HepG2 (cell line): ENCODE measurements around the gene SYDE2. TPM values are rescaled to one million over a fixed set of nuclear protein-coding genes. Genes with fewer than 3 reads are reported as not detected.
A peak's percentile ranks its signal among the peaks of the same experiment; 100 is the strongest.

Experiments used
- DRAP1 ChIP-seq: IDR thresholded peaks from 2 replicates; pipeline ENCODE4 v1.6.1; 2016; ENCODE audit warnings: missing genetic modification reagents, missing compliant biosample characterization
- HMGXB4 ChIP-seq, 2 experiments: sonication (generic) in 1 of 2; formaldehyde crosslinking in 1 of 2; IDR thresholded peaks; 2 replicates each; pipeline versions ENCODE4 v1.4.0 to v1.6.1; 2018 to 2020; ENCODE audit warnings: missing genetic modification reagents in 2 of 2, borderline replicate concordance in 1 of 2, low read depth in 1 of 2, mild to moderate bottlenecking in 1 of 2, missing biosample characterization in 1 of 2
- KDM1A ChIP-seq: IDR thresholded peaks from 2 replicates; pipeline ENCODE4 v1.6.1; 2016; ENCODE audit warnings: missing compliant biosample characterization
- MIER3 ChIP-seq: IDR thresholded peaks from 2 replicates; pipeline ENCODE4 v1.6.1; 2016; ENCODE audit warnings: missing compliant biosample characterization, borderline replicate concordance
- MNT ChIP-seq: fragments of 450-650 bp; IDR thresholded peaks from 2 replicates; pipeline ENCODE4 v1.6.1; 2016
- MXD1 ChIP-seq: sonication (generic); formaldehyde crosslinking; IDR thresholded peaks from 2 replicates; pipeline ENCODE4 v1.4.0; 2020; ENCODE audit warnings: mild to moderate bottlenecking, missing genetic modification reagents
- NFE2L2 ChIP-seq: fragments of 150-350 bp; IDR thresholded peaks from 2 replicates; pipeline ENCODE4 v1.6.1; 2014; ENCODE audit warnings: low read length
- NPAS2 ChIP-seq: sonication (generic); formaldehyde crosslinking; IDR thresholded peaks from 2 replicates; pipeline ENCODE4 v1.8.0; 2022; ENCODE audit warnings: mild to moderate bottlenecking, missing genetic modification reagents, borderline replicate concordance
- RFX1 ChIP-seq: fragments of 450-650 bp; IDR thresholded peaks from 2 replicates; pipeline ENCODE4 v1.6.1; 2017
- SMARCC2 ChIP-seq: fragments of 450-650 bp; IDR thresholded peaks from 2 replicates; pipeline ENCODE4 v1.6.1; 2017; ENCODE audit warnings: antibody characterized with exemption, mild to moderate bottlenecking
- TAF1 ChIP-seq: sonication (generic); formaldehyde crosslinking; IDR thresholded peaks from 2 replicates; pipeline ENCODE4 v1.4.0; 2020; ENCODE audit warnings: missing genetic modification reagents
- U2AF2 ChIP-seq: fragments of 200-400 bp; formaldehyde crosslinking; IDR thresholded peaks from 2 replicates; pipeline ENCODE4 v1.6.1; 2017; ENCODE audit warnings: low read depth, mild to moderate bottlenecking, low read length
- ZBTB43 ChIP-seq: sonication (generic); formaldehyde crosslinking; conservative IDR thresholded peaks from 2 replicates; pipeline ENCODE4 v1.4.0; 2020; ENCODE audit warnings: missing genetic modification reagents
- ZBTB7B ChIP-seq: sonication (generic); formaldehyde crosslinking; IDR thresholded peaks from 2 replicates; pipeline ENCODE4 v1.4.0; 2020; ENCODE audit warnings: missing genetic modification reagents
- ZIK1 ChIP-seq: sonication (generic); formaldehyde crosslinking; IDR thresholded peaks from 2 replicates; pipeline ENCODE4 v1.5.0; 2020; ENCODE audit warnings: mild to moderate bottlenecking, low read depth, missing genetic modification reagents, borderline replicate concordance
- ZNF414 ChIP-seq: sonication (generic); formaldehyde crosslinking; IDR thresholded peaks from 2 replicates; pipeline ENCODE4 v1.5.0; 2020; ENCODE audit warnings: missing genetic modification reagents
- ZNF431 ChIP-seq: sonication (generic); formaldehyde crosslinking; IDR thresholded peaks from 2 replicates; pipeline ENCODE4 v1.9.0; 2022; ENCODE audit warnings: missing genetic modification reagents, low read depth, mild to moderate bottlenecking, borderline replicate concordance
- ZNF550 ChIP-seq: sonication (generic); formaldehyde crosslinking; IDR thresholded peaks from 2 replicates; pipeline ENCODE4 v1.4.0; 2020; ENCODE audit warnings: mild to moderate bottlenecking, missing genetic modification reagents, borderline replicate concordance
- ZNF740 ChIP-seq: sonication (generic); formaldehyde crosslinking; IDR thresholded peaks from 2 replicates; pipeline ENCODE4 v1.4.0; 2020; ENCODE audit warnings: missing genetic modification reagents
- ZNF749 ChIP-seq: sonication (generic); formaldehyde crosslinking; IDR thresholded peaks from 2 replicates; pipeline ENCODE4 v1.8.0; 2022; ENCODE audit warnings: mild to moderate bottlenecking, missing genetic modification reagents, moderate library complexity, borderline replicate concordance
- ZNF788 ChIP-seq: sonication (generic); formaldehyde crosslinking; IDR thresholded peaks from 2 replicates; pipeline ENCODE4 v1.5.0; 2020; ENCODE audit warnings: mild to moderate bottlenecking, missing genetic modification reagents, borderline replicate concordance
- ZNF878 ChIP-seq: sonication (generic); formaldehyde crosslinking; IDR thresholded peaks from 2 replicates; pipeline ENCODE4 v1.8.1; 2023; ENCODE audit warnings: mild to moderate bottlenecking, missing genetic modification reagents, moderate library complexity
- polyA plus RNA-seq, 8 experiments: library from polyadenylated mRNA; depleted of rRNA in 3 of 8; stranded (reverse) in 7 of 8; unstranded in 1 of 8; fragments of >200 nt; fragmentation: Illumina TruSeq in 4 of 8; extraction: Trizol in 4 of 8; gene quantifications; 2 replicates each; pipeline versions ENCODE4 v1.2.1 to v1.2.3, GENCODE V29; 2011 to 2016; ENCODE audit warnings: low read depth in 4 of 8, missing spikeins in 1 of 8, mixed read lengths in 1 of 8; ENCODE audit not compliant: insufficient read depth in 1 of 8
- total RNA-seq, 5 experiments: library from RNA; depleted of rRNA; stranded (reverse); fragments of >200 nt; fragmentation: Illumina TruSeq; extraction: Trizol; gene quantifications; 2 replicates each; pipeline ENCODE4 v1.2.3, GENCODE V29; 2016; ENCODE audit warnings: low read depth in 1 of 5

Gene SYDE2
- total and polyA plus RNA-seq, 2 of the 13 experiments (the other 11 are each of a cell fraction or from before 2014, with no cell fraction given): 1.8 to 5.3 TPM

- TF ChIP-seq MXD1 (CRISPR knock-in tag) (peak; percentile 78; the same call in 1 of the 2 replicates), ZNF431 (peak; percentile 42; the same call in 1 of the 2 replicates), KDM1A (CRISPR knock-in tag) (peak; percentile 23; the same call in 1 of the 2 replicates), U2AF2 (no peak), ZNF788 (CRISPR knock-in tag) (no peak), ZNF550 (CRISPR knock-in tag) (0 out of 2 replicates have a peak, but pooled peaks have one; percentile 2), MNT (0 out of 2 replicates have a peak, but pooled peaks have one; percentile 20), ZNF878 (CRISPR knock-in tag) (0 out of 2 replicates have a peak, but pooled peaks have one; percentile 3), RFX1 (no peak), DRAP1 (CRISPR knock-in tag) (peak; percentile 58; the same call in 1 of the 2 replicates), SMARCC2 (no peak), MIER3 (CRISPR knock-in tag) (no peak), ZIK1 (CRISPR knock-in tag) (no peak; the same call in 1 of the 2 replicates), ZNF414 (CRISPR knock-in tag) (0 out of 2 replicates have a peak, but pooled peaks have one; percentile 38), NPAS2 (CRISPR knock-in tag) (no peak), ZBTB7B (no peak), ZNF740 (CRISPR knock-in tag) (0 out of 2 replicates have a peak, but pooled peaks have one; percentile 34), HMGXB4 (CRISPR knock-in tag; IDR thresholded peaks at IDR 0.05; ENCODE audit: borderline replicate concordance in 1 of 2, low read depth in 1 of 2) (peak in 1 of 2 experiments; percentile 42; a peak in 1 of 4 replicates), ZNF749 (CRISPR knock-in tag) (no peak), NFE2L2 (no peak), ZBTB43 (no peak), TAF1 (CRISPR knock-in tag) (peak; percentile 71)
Measured at GRCh38 chr1:85200463-85201339, at the start of gene SYDE2 (continued).
